OCI-LY1 (cell line): Measurements from ENCODE around the gene FBXO39.

Experiments used
- CTCF ChIP-seq: fragments of 200-600 bp; sonication (generic), shearing (Covaris generic); IDR thresholded peaks from 2 replicates; pipeline ENCODE4 v1.5.1; 2017; ENCODE audit warnings: mild to moderate bottlenecking, antibody characterized with exemption, low read length, moderate library complexity, mixed read lengths
- EZH2 ChIP-seq: fragments of 200-600 bp; sonication (generic), shearing (Covaris generic); IDR thresholded peaks from 2 replicates; pipeline ENCODE4 v1.8.0; 2017; ENCODE audit warnings: borderline replicate concordance, mixed run types, mild to moderate bottlenecking, antibody characterized with exemption, low read length, moderate library complexity, mixed read lengths

- TF ChIP-seq CTCF (no peak), EZH2 (no peak)
Observed at GRCh38 chr17:6793748-6794493, 17.9 kb downstream of the FBXO39 start.
